ENCODE measurements around the gene TTLL4. TPM values are rescaled to one million over a fixed set of nuclear protein-coding genes. Genes with fewer than 3 reads are reported as not detected.

The TTLL4 gene
- total RNA-seq, 1 donor from 2014 or later = 39.8 TPM

GRCh38 chr2:218713922-218714321 lies 3.3 kb downstream of the TTLL4 start:
- peaks cover 26% of the 10 kb centered on the region for H4K20me1 ChIP-seq (ENCODE audit: low read depth)
- peaks cover 20% of the 10 kb centered on the region for H3K36me3 Mint-ChIP-seq
- no peak overlapping the region for H3K27ac Mint-ChIP-seq
- peaks cover 2% of the 10 kb centered on the region for H3K27me3 Mint-ChIP-seq (ENCODE audit: insufficient read depth, low read depth)
- TF ChIP-seq, protein P1, sequence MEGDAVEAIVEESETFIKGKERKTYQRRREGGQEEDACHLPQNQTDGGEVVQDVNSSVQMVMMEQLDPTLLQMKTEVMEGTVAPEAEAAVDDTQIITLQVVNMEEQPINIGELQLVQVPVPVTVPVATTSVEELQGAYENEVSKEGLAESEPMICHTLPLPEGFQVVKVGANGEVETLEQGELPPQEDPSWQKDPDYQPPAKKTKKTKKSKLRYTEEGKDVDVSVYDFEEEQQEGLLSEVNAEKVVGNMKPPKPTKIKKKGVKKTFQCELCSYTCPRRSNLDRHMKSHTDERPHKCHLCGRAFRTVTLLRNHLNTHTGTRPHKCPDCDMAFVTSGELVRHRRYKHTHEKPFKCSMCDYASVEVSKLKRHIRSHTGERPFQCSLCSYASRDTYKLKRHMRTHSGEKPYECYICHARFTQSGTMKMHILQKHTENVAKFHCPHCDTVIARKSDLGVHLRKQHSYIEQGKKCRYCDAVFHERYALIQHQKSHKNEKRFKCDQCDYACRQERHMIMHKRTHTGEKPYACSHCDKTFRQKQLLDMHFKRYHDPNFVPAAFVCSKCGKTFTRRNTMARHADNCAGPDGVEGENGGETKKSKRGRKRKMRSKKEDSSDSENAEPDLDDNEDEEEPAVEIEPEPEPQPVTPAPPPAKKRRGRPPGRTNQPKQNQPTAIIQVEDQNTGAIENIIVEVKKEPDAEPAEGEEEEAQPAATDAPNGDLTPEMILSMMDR (IDR thresholded peaks at IDR 0.05) = no peak
- TF ChIP-seq EZH2 (IDR thresholded peaks at IDR 0.05) = no peak
- TF ChIP-seq EZH2phosphoT487 (IDR thresholded peaks at IDR 0.05) = no peak
- no peak overlapping the region for H3K4me3 Mint-ChIP-seq
- H3K9me3 Mint-ChIP-seq = no peaks in the 10 kb centered on the region
- H3F3A ChIP-seq (ENCODE audit: low read depth) = no peaks in the 10 kb centered on the region
- H3K4me3 ChIP-seq = no peak overlapping the region
- H2AFZ ChIP-seq (replicated peaks) = no peak overlapping the region
- no peaks in the 10 kb centered on the region for H3K36me3 ChIP-seq
- H3K27me3 ChIP-seq = no peaks in the 10 kb centered on the region
- H3K9me3 ChIP-seq (ENCODE audit: low read depth) = no peaks in the 10 kb centered on the region
- peaks cover 11% of the 10 kb centered on the region for H3K4me1 Mint-ChIP-seq
- no peak overlapping the region for H3K27ac ChIP-seq
- no peak overlapping the region for H3K9ac ChIP-seq
- peaks cover 80% of the 10 kb centered on the region for H3K79me2 ChIP-seq (ENCODE audit: low read depth)
- no peaks in the 10 kb centered on the region for H3K4me1 ChIP-seq
- no peak for DNase-seq (ENCODE audit: low spot score)
- no peak overlapping the region for H3K4me2 ChIP-seq

DNA sequence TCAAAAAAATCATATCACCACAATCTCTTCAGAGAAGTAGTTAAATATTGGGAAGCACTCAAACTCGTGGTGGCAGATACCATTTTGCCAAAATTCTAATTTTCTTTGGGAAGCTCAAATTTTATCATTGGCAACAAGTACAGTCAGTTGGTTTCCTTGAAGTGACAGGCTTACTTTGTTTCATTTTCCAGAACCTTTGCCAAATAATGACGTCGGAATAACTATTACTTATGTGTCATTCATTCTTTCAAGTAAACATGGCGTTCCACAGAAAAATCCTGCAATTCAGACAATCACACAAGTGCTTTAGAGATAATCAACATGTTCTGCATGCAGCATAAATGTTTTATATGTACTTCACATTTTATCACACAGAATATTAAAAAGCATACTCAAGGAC lies 5.4 kb downstream of the TTLL4 start:
- Histone ChIP-seq H2AFZ (replicated peaks) (no peak overlapping the region), H4K20me1 (ENCODE audit: low read depth) (peaks cover 39% of the 10 kb centered on the region), H3K9me3 (ENCODE audit: low read depth) (no peaks in the 10 kb centered on the region), H3K79me2 (ENCODE audit: low read depth) (peaks cover 98% of the 10 kb centered on the region), H3K4me3 (no peak overlapping the region), H3K27ac (no peak overlapping the region), H3K4me2 (no peak overlapping the region), H3K36me3 (no peaks in the 10 kb centered on the region), H3K9ac (no peak overlapping the region), H3K27me3 (no peaks in the 10 kb centered on the region), H3F3A (ENCODE audit: low read depth) (no peaks in the 10 kb centered on the region), H3K4me1 (no peaks in the 10 kb centered on the region)
- Mint-ChIP-seq H3K27ac (no peak overlapping the region), H3K4me3 (no peak overlapping the region), H3K36me3 (peaks cover 30% of the 10 kb centered on the region), H3K9me3 (no peaks in the 10 kb centered on the region), H3K4me1 (peaks cover 11% of the 10 kb centered on the region), H3K27me3 (ENCODE audit: insufficient read depth, low read depth) (peaks cover 2% of the 10 kb centered on the region)
- no peak for DNase-seq (ENCODE audit: low spot score)
- TF ChIP-seq, protein P1 (IDR thresholded peaks at IDR 0.05) = no peak
- TF ChIP-seq EZH2phosphoT487 (IDR thresholded peaks at IDR 0.05) (no peak), EZH2 (IDR thresholded peaks at IDR 0.05) (no peak)

DNA sequence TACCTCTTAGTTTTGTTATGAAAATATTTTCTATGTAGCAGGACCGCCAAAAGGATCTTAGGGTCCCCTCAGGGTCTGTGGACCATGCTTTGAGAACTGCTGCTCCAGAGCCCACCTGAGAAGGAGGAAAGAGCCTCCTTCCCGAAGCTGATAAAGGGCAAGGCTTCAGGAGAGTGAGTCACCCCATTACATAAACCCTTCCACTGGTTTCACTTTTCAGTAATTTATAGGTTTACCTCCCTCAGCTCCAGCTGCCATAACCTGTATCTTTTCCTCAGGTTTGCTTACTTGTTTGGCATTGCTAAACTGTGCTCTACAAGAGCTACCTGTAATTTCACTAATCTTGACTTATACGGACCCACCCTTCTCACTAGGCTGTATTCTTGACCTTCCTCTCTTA lies 6.6 kb downstream of the TTLL4 start:
- no peaks in the 10 kb centered on the region for H3K9me3 Mint-ChIP-seq
- no peaks in the 10 kb centered on the region for H3F3A ChIP-seq (ENCODE audit: low read depth)
- H3K36me3 ChIP-seq = no peaks in the 10 kb centered on the region
- peaks cover 4% of the 10 kb centered on the region for H3K4me1 Mint-ChIP-seq
- peaks cover 2% of the 10 kb centered on the region for H3K27me3 Mint-ChIP-seq (ENCODE audit: insufficient read depth, low read depth)
- no peak overlapping the region for H3K27ac ChIP-seq
- H3K27ac Mint-ChIP-seq = no peak overlapping the region
- no peaks in the 10 kb centered on the region for H3K27me3 ChIP-seq
- H3K79me2 ChIP-seq (ENCODE audit: low read depth) = peaks cover 98% of the 10 kb centered on the region
- TF ChIP-seq EZH2phosphoT487 (IDR thresholded peaks at IDR 0.05) = no peak
- TF ChIP-seq, protein P1 (IDR thresholded peaks at IDR 0.05) = no peak
- TF ChIP-seq EZH2 (IDR thresholded peaks at IDR 0.05) = no peak
- H3K9me3 ChIP-seq (ENCODE audit: low read depth) = no peaks in the 10 kb centered on the region
- peaks cover 49% of the 10 kb centered on the region for H4K20me1 ChIP-seq (ENCODE audit: low read depth)
- no peak overlapping the region for H3K4me3 Mint-ChIP-seq
- H3K36me3 Mint-ChIP-seq = peaks cover 30% of the 10 kb centered on the region
- H3K4me3 ChIP-seq = no peak overlapping the region
- H3K9ac ChIP-seq = no peak overlapping the region
- no peak overlapping the region for H3K4me2 ChIP-seq
- H2AFZ ChIP-seq (replicated peaks) = no peak overlapping the region
- DNase-seq (ENCODE audit: low spot score) = no peak
- no peaks in the 10 kb centered on the region for H3K4me1 ChIP-seq
